Adrenal gland (tissue), 5 donors: Measurements from ENCODE around the gene CCDC71L.
"Not testable (repeated sequence)": the region's sequence is repeated elsewhere in the genome, so short reads cannot be mapped to it uniquely, and the experiment has no call there.

Experiments
- POLR2A ChIP-seq, 2 donors: fragments of 450-650 bp; IDR thresholded peaks; one replicate each; pipeline ENCODE4 v1.6.1; 2017; ENCODE audit warnings: antibody characterized with exemption in 2 of 2, mild to moderate bottlenecking in 2 of 2, moderate library complexity in 1 of 2
- TF ChIP-seq, protein P1 (sequence below), 6 experiments: fragments of 450-650 bp in 4 of 6; fragments of 200-600 bp in 2 of 6; sonication (generic) in 1 of 6; IDR thresholded peaks; 1 replicate in 5 of 6; 2 replicates in 1 of 6; pipeline versions ENCODE4 v1.5.1 to v1.8.0; 2016 to 2021; ENCODE audit warnings: antibody characterized with exemption in 6 of 6, mild to moderate bottlenecking in 2 of 6, moderate library complexity in 1 of 6
- donor health status: DM: no; HTN: no; CAD: no.

DNA sequence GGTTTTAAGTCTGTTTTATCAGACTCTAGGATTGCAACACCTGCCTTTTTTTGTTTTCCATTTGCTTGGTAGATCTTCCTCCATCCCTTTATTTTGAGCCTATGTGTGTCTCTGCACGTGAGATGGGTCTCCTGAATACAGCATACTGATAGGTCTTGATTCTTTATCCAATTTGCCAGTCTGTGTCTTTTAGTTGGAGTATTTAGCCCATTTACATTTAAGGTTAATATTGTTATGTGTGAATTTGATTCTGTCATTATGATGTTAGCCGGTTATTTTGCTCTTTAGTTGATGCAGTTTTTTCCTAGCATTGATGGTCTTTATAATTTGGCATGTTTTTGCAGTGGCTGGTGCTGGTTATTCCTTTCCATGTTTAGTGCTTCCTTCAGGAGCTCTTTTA lies 27.2 kb upstream of the CCDC71L start:
- TF ChIP-seq, protein P1, sequence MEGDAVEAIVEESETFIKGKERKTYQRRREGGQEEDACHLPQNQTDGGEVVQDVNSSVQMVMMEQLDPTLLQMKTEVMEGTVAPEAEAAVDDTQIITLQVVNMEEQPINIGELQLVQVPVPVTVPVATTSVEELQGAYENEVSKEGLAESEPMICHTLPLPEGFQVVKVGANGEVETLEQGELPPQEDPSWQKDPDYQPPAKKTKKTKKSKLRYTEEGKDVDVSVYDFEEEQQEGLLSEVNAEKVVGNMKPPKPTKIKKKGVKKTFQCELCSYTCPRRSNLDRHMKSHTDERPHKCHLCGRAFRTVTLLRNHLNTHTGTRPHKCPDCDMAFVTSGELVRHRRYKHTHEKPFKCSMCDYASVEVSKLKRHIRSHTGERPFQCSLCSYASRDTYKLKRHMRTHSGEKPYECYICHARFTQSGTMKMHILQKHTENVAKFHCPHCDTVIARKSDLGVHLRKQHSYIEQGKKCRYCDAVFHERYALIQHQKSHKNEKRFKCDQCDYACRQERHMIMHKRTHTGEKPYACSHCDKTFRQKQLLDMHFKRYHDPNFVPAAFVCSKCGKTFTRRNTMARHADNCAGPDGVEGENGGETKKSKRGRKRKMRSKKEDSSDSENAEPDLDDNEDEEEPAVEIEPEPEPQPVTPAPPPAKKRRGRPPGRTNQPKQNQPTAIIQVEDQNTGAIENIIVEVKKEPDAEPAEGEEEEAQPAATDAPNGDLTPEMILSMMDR (IDR thresholded peaks at IDR 0.05): not testable (repeated sequence)
- not testable (repeated sequence) for TF ChIP-seq POLR2A (IDR thresholded peaks at IDR 0.05)
